ENCODE measurements around the gene SPANXN4.

The SPANXN4 gene

GRCh38 chrX:143025628-143026027 is at the start of gene SPANXN4:
TSS of gene SPANXN4 (plus strand) at chrX:143025928. CDS start at chrX:143026015, 87 bp downstream.
- no peak for DNase-seq

- DNase-seq = no peak
Observed at GRCh38 chrX:142977128-142977914, 48.4 kb upstream of the SPANXN4 start.

DNA sequence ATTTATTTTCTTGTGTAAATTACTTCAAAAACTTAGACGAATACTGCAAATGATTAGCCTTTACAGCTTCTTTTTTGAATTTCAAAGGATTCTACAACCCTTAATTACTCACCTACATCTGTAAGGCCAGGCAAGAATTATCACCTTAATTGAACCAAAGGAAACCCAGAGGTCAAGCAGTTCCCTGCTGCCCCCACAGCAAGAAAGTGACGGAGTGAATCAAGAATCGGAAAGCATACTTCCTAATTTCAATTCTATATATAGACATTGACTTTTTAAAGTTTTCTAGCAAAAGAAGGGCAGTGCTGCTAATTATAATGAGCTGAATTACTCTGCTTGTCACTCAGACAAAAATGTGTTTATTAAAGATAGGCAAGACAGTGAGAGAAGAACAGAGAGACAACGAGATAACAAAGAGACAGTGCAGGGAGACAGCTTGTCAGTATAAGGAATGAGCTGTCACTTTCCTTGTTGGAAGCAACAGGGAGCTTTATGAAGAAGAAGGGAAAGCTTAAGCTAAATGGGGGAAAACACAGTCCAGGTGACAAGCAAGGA is 47.5 kb upstream of the SPANXN4 start:
- DNase-seq = no peak

- DNase-seq = no peak
Observed at GRCh38 chrX:142982679-142983078, 43.0 kb upstream of the SPANXN4 start.

GRCh38 chrX:142994988-142995387 is 30.7 kb upstream of the SPANXN4 start:
- DNase-seq = no peak

DNA sequence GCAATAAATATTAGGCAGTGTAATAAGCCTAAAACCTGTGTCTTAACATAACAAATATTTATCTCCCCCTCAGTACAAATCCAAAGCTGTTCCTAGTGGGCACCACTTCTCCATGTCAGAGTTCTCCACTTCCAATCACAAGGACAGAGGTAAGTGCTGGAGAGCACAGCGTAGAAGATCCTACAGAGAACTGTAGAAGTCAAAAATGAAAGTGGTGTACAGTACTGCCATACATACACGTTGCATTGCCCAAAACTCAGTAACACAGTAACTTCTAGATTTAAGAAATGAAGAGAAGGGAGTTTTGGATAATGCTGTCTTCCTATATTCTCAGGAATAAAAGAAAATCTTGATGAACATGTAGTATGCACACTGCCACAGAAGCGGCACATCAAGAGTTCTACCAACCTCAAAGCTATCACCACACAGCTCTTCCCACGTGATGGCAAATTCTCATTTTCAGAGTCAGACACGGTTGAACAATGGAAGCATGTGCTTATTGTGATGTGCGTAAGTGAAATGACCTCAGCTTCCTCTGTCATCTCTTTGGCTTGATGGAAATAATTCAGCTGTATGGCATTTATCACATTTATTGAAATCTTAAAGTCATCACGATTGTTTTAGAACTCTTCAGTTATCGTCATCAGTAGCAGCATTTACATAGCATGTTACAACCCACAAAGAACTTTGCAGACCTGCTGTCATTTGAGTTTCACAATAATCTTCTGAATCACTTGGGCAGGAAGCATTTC is 27.1 kb upstream of the SPANXN4 start:
- peak; percentile 53 for DNase-seq

- peak; percentile 21 for DNase-seq
Observed at GRCh38 chrX:142999199-142999701, 26.5 kb upstream of the SPANXN4 start.

GRCh38 chrX:143002206-143002605 is 23.5 kb upstream of the SPANXN4 start:
- no peak for DNase-seq

DNA sequence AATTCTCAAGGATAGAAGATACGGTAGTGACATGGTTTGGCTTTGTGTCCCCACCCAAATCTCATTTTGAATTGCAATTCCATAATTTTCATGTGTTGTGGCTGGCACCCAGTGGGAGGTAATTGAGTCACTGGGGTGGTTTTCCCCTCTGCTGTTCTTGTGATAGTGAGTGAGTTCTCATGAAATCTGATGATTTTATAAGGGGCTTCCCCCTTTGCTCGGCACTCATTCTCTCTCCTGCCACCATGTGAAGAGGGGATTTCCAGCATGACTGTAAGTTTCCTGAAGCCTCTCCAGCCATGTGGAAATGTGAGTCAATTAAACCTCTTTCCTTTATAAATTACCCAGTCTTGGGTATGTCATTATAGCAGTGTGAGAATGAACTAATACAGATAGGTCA is 8.5 kb upstream of the SPANXN4 start:
- DNase-seq = no peak

DNA sequence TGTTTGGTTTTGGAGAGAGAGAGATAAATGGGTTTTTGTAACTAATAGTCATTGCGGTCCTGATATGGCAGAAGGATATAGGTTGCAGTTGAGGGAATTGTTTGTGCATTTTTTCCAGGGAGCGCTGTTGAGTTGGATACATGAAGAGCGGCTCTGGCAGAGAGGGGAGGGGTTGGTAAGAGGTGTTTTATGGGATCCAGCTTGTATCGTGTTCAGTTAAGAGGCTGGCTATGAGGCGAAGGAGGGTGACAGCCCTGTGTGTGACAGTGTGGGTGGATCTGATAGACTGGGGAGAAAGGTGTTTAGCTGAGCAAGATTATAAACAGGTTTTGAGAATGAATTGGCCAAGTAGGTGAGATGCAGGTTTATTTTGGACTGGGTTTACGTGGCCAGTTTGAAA is 1.5 kb downstream of the SPANXN4 start:
- DNase-seq = no peak

- DNase-seq = no peak
Observed at GRCh38 chrX:143047511-143047910, 21.8 kb downstream of the SPANXN4 start.

GRCh38 chrX:143058120-143058519 is 32.4 kb downstream of the SPANXN4 start:
- DNase-seq = no peak

DNA sequence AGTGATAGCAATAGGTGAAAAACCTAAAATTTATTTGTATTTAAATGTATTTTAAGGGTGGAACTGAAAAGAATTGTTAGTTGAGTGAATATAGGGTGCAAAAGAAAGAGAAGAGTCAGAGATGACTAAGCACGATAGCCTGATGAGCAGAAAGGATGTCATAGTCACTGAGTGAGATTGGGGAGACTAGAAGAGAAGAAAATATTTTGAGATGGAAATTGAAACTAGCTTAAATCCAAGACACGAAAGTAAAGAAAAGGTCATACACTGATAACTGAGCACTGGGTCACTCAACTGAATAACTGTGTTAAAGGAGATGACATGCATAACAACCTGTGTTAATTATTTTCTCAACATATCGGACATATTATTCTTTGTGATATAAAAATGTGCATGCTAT is 55.5 kb downstream of the SPANXN4 start:
- DNase-seq = no peak

DNA sequence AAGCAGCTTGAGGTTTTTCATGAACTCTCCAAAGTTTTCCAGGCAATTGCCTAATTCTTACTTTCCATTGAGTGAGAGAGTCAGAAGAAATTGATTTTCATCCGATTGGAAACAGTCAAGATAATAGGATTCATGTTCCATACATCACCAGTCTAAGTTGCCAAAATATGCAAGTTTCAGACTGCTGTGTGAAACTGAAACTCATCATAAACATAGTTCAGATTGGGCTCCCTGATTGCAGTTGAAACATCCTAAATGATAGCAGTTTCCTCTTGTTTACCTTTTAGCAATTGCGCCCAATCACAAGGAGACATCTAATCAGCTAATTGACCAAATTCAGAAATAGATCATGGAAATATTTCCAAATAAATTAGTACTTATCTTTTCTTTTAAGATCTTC is 56.8 kb downstream of the SPANXN4 start:
- no peak for DNase-seq

Data from fibroblast of skin of right biceps (primary cell).